Upper lobe of left lung (tissue), 6 donors: Measurements from ENCODE around the gene FHOD1. TPM values are rescaled to one million over a fixed set of nuclear protein-coding genes. Genes with fewer than 3 reads are reported as not detected.

ENCODE experiments used
- ATAC-seq, 2 donors: fragments of 200-7000 bp; cut with Tn5 transposase; one replicate each; pipeline ENCODE4 v1.9.1; 2022; ENCODE audit warnings: mild to moderate bottlenecking in 2 of 2, moderate library complexity in 2 of 2; ENCODE audit not compliant: low FRiP score in 2 of 2
- DNase-seq, 2 donors: peaks; one replicate each; pipeline ENCODE4 v3.0.0-alpha.2; 2019 to 2020
- H3K27ac ChIP-seq, 4 donors: fragments of 200-600 bp; sonication (generic); one replicate each; pipeline ENCODE4 v1.5.1; 2016 to 2019
- H3K27me3 ChIP-seq, 4 donors: fragments of 200-600 bp; sonication (generic); one replicate each; pipeline ENCODE4 v1.5.1; 2017 to 2019
- H3K36me3 ChIP-seq, 4 donors: fragments of 200-600 bp; sonication (generic); one replicate each; pipeline ENCODE4 v1.5.1; 2016 to 2019
- H3K4me1 ChIP-seq, 4 donors: fragments of 200-600 bp; sonication (generic); one replicate each; pipeline ENCODE4 v1.5.1; 2018 to 2019
- H3K4me3 ChIP-seq, 4 donors: fragments of 200-600 bp; sonication (generic); one replicate each; pipeline ENCODE4 v1.5.1; 2017 to 2019; ENCODE audit warnings: mild to moderate bottlenecking in 2 of 4, moderate library complexity in 1 of 4
- H3K9me3 ChIP-seq, 4 donors: fragments of 200-600 bp; sonication (generic); one replicate each; pipeline ENCODE4 v1.5.1; 2018 to 2019
- EP300 ChIP-seq, 4 donors: sonication (generic); formaldehyde crosslinking; IDR thresholded peaks; one replicate each; pipeline ENCODE4 v1.5.1; 2017; ENCODE audit warnings: antibody characterized with exemption in 4 of 4, control low read depth in 2 of 4
- POLR2A ChIP-seq, 4 donors: fragments of 450-650 bp; IDR thresholded peaks; one replicate each; pipeline ENCODE4 v1.5.1; 2016 to 2017; ENCODE audit warnings: antibody characterized with exemption in 4 of 4, mild to moderate bottlenecking in 2 of 4
- POLR2AphosphoS5 ChIP-seq, 2 donors: sonication (generic); formaldehyde crosslinking; IDR thresholded peaks; one replicate each; pipeline ENCODE4 v1.5.1; 2017; ENCODE audit warnings: antibody characterized with exemption in 2 of 2
- WGBS, 2 donors: methylation state at CpG; one replicate each; pipeline ENCODE4 v1.1.5; 2017 to 2018; 5-methylcytosine and 5-hydroxymethylcytosine counted together
- total RNA-seq, 6 donors: library from RNA; depleted of rRNA in 4 of 6; stranded (reverse); fragments of >200 nt in 4 of 6; gene quantifications; one replicate each; pipeline versions ENCODE4 v1.1.0 to v1.2.1, GENCODE V29; 2016 to 2021
- TF ChIP-seq, protein P1 (sequence below), 6 experiments: fragments of 450-650 bp in 4 of 6; fragments of 200-600 bp in 2 of 6; sonication (generic) in 2 of 6; IDR thresholded peaks; one replicate each; pipeline ENCODE4 v1.5.1; 2016 to 2019; ENCODE audit warnings: antibody characterized with exemption in 6 of 6
- donor health status: DM: no; HTN: no; CAD: no; lungs with moderate emphysema.
- donor health status: DM: no; HTN: yes; CAD: no; lungs with severe emphysema.

The FHOD1 gene
- total RNA-seq, 6 donors from 2014 or later: 26.0 to 310 (median 91.0) TPM

DNA sequence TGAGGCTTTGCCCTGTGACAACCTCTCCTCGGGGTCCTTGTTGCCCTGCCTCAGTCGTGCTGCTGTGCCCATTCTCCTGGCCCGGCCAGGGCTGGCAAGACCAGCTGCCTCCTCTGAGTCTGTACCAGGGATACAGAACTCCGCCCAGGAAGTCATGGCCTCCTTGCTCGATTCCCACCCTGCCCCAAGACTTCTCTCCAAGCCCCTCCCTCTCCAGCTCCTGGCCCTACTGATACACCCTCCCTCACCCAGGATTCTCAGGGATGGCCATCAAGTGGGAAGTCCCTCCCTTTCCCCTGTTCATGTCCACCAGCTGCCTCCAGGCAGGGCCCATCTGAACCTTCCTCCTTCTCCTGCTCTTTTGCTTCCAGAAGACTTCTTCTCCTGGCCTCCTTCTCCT, 31.6 kb downstream of the FHOD1 start:
- TF ChIP-seq EP300 (IDR thresholded peaks at IDR 0.05): no peak
- TF ChIP-seq POLR2AphosphoS5 (IDR thresholded peaks at IDR 0.05): no peak
- no peak for TF ChIP-seq POLR2A (IDR thresholded peaks at IDR 0.05)
- TF ChIP-seq, protein P1, sequence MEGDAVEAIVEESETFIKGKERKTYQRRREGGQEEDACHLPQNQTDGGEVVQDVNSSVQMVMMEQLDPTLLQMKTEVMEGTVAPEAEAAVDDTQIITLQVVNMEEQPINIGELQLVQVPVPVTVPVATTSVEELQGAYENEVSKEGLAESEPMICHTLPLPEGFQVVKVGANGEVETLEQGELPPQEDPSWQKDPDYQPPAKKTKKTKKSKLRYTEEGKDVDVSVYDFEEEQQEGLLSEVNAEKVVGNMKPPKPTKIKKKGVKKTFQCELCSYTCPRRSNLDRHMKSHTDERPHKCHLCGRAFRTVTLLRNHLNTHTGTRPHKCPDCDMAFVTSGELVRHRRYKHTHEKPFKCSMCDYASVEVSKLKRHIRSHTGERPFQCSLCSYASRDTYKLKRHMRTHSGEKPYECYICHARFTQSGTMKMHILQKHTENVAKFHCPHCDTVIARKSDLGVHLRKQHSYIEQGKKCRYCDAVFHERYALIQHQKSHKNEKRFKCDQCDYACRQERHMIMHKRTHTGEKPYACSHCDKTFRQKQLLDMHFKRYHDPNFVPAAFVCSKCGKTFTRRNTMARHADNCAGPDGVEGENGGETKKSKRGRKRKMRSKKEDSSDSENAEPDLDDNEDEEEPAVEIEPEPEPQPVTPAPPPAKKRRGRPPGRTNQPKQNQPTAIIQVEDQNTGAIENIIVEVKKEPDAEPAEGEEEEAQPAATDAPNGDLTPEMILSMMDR (IDR thresholded peaks at IDR 0.05): no peak
- no peak for ATAC-seq
- WGBS, 2 donors: 57 to 61% methylated on average over 5 of the region's 5 CpGs

DNA sequence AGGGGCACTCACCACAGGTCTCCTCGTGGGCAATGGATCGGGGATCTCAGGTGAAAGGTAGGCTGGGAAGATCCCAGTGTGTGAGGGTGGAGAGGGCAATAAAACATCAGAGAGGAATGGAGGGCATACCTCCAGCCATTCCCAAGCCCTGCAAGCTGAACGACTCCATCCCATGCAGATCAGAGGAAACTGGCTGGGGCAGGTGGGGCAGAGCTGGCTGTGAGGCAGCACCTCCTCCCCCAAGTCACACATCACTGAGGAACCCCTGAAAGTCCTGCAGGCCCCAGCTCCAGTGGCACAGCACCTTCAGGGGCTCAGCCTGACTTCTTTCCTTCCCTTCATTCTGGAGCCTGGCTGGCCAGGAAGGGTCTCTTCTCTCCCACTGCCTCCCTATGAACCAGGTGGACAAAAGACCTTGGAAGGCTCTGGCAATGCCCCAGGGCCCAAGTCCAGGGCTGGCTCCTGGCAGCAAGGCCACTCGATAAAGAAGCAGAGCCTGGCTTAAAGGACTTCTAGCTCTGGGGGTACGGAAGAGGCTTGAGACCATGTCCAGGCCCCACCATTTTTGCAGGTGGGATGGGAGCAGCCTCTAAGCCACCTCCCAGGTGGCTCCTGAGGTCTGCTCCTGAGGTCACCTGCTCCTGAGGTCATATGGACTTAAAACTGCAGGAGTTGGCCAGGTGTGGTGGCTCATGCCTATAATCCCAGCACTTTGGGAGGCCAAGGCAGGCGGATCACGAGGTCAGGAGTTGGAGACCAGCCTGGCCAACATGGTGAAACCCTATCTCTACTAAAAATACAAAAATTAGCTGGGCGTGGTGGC, 33.9 kb downstream of the FHOD1 start:
- Histone ChIP-seq H3K27me3 (no peaks in the 10 kb centered on the region), H3K9me3 (no peaks in the 10 kb centered on the region), H3K36me3 (no peaks in the 10 kb centered on the region), H3K27ac (peak overlapping the region in 1 of 4 donors; percentile 14), H3K4me3 (no peak overlapping the region), H3K4me1 (peaks cover 23 to 34% (median 31%) of the 10 kb centered on the region in 4 donors)
- TF ChIP-seq POLR2AphosphoS5 (IDR thresholded peaks at IDR 0.05) (no peak), EP300 (IDR thresholded peaks at IDR 0.05) (no peak), POLR2A (IDR thresholded peaks at IDR 0.05) (no peak)
- TF ChIP-seq, protein P1 (IDR thresholded peaks at IDR 0.05): no peak
- 77 to 86% methylated on average over 8 of the region's 8 CpGs for WGBS, 2 donors
- ATAC-seq (no peak), DNase-seq (no peak)

More for the DNA sequence above, 31.6 kb downstream of the FHOD1 start:
- Histone ChIP-seq H3K27me3 (no peaks in the 10 kb centered on the region), H3K27ac (peak overlapping the region in 3 of 4 donors; percentile 24 to 67 (median 32)), H3K9me3 (no peaks in the 10 kb centered on the region), H3K36me3 (no peaks in the 10 kb centered on the region), H3K4me1 (peaks cover 23 to 34% (median 31%) of the 10 kb centered on the region in 4 donors), H3K4me3 (no peak overlapping the region)
- DNase-seq: no peak

DNA sequence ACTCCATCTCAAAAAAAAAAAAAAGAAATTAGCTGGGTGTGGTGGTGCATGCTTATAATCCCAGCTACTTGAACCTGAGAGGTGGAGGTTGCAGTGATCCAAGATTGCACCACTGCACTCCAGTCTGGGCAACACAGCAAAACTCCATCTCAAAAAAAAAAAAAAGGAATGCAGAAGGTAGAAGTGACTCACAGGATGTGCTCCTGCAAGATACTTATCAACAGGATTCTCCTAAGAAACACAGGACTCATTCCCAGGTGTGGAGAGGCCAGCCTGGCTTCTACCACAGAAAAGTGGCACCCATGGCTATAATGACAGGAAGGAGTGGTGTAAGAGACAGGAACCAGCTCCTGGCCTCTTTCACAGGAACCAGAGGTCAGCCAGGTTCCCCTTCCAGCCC, 34.5 kb downstream of the FHOD1 start:
- no peak for ATAC-seq
- Histone ChIP-seq H3K36me3 (peaks cover 0 to under 1% (median 0%) of the 10 kb centered on the region in 4 donors), H3K4me1 (peaks cover 21 to 29% (median 27%) of the 10 kb centered on the region in 4 donors), H3K27me3 (no peaks in the 10 kb centered on the region), H3K4me3 (no peak overlapping the region), H3K9me3 (no peaks in the 10 kb centered on the region), H3K27ac (peak overlapping the region in 1 of 4 donors; percentile 14)
- TF ChIP-seq POLR2A (IDR thresholded peaks at IDR 0.05) (no peak), EP300 (IDR thresholded peaks at IDR 0.05) (no peak), POLR2AphosphoS5 (IDR thresholded peaks at IDR 0.05) (no peak)
- TF ChIP-seq, protein P1 (IDR thresholded peaks at IDR 0.05): no peak
- peak in 1 of 2 donors; percentile 51 for DNase-seq

DNA sequence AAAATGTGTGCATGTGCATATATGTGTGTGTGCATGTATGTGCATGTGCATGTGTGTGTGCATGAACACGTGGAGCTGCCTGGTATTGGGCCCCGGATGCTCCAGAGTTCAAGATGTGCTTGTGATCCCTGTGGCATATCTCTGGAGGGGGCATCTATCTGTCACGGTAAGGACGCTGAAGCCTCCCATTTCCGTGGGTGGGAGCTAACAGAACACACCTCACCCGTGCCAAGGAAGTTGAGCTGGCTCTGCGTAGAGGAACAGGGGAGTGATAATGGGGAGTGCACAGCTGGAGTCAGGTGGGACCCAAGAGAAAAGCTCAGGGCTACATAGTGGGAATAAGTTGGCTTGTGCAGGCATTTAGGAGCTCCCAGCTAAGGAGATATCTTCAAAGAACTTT, 35.6 kb downstream of the FHOD1 start:
- Histone ChIP-seq H3K4me3 (no peak overlapping the region), H3K9me3 (no peaks in the 10 kb centered on the region), H3K27me3 (no peaks in the 10 kb centered on the region), H3K27ac (no peak overlapping the region), H3K4me1 (peaks cover 10 to 24% (median 21%) of the 10 kb centered on the region in 4 donors), H3K36me3 (peaks cover 0 to 7% (median 0%) of the 10 kb centered on the region in 4 donors)
- 74 to 83% methylated on average over 7 of the region's 7 CpGs for WGBS, 2 donors
- no peak for TF ChIP-seq POLR2AphosphoS5 (IDR thresholded peaks at IDR 0.05)
- no peak for TF ChIP-seq POLR2A (IDR thresholded peaks at IDR 0.05)
- no peak for TF ChIP-seq EP300 (IDR thresholded peaks at IDR 0.05)
- TF ChIP-seq, protein P1 (IDR thresholded peaks at IDR 0.05): no peak
- ATAC-seq (no peak), DNase-seq (no peak)
